ENCODE data around the gene CELSR1.

The CELSR1 gene

GRCh38 chr22:46357711-46358520 is 179.5 kb downstream of the CELSR1 start:
- DNase-seq = no peak

- no peak for DNase-seq
Measured at GRCh38 chr22:46356496-46357480, 180.6 kb downstream of the CELSR1 start.

DNA sequence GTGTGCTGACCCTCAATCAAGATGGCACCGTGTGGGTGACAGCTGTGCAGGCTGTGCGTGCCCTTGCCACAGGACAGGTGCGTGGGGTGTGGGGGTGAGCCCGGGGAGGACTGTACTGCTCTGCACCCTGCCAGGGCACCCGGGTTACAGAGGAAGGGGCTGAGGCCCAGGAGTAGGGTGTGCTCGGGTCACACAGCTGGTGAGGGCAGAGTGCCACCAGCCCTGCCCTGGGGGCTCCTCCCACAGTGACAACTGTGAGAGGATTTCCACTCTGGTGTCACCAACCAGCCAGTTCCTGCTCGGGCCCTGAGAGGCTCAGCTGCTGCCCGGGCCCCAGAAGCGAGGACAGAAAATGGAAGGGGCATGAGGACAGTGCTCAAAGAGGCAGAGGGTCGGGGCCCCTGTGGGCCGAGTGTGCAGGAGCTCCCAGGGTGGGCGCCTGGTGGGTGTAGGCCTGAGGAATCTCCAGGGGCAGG is 181.4 kb downstream of the CELSR1 start:
- no peak for DNase-seq

- DNase-seq = no peak
Measured at GRCh38 chr22:46355369-46355995, 181.9 kb downstream of the CELSR1 start.

GRCh38 chr22:46354993-46355305 is 182.5 kb downstream of the CELSR1 start:
- DNase-seq = no peak

DNA sequence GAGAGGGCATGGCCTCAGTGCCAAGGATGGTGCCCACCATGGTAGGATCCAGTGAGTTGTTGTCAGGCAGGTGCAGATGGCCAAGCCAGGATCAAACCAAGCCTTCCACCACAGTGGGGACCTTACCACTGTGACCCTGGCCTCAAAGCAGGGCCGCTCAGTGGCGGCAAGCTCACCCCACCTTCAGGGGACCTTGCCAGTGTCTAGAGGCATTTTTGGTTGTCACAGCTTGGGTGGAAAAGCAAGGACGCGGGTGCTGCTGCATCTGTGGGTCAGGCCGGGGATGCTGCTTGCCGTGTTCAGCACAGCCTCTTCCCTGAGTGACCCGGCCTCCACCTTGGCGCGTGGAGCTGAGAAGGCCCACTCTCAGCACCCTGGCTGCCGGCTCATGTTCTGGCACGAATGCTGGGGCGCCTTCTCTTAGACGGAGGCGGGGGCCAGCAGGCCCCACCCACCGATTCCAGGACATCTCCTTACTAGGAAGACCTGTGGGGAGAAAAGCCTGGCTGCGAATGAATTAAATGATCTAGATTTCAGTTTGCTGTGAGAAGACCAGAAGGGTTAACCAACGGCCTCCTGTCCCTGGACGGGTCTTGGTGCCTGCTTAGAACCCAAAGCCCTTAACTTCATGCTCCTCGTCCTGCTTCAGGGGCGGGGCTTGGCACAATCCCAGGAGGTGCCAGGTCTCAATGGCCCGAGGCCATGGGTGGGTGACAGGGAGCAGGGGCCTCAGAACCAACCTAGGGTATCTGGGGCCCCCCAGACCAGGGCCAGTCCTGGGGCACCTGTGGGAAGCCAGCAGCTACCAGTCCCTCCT is 183.0 kb downstream of the CELSR1 start:
- no peak for DNase-seq

- DNase-seq = no peak
Measured at GRCh38 chr22:46353483-46354105, 183.8 kb downstream of the CELSR1 start.

DNA sequence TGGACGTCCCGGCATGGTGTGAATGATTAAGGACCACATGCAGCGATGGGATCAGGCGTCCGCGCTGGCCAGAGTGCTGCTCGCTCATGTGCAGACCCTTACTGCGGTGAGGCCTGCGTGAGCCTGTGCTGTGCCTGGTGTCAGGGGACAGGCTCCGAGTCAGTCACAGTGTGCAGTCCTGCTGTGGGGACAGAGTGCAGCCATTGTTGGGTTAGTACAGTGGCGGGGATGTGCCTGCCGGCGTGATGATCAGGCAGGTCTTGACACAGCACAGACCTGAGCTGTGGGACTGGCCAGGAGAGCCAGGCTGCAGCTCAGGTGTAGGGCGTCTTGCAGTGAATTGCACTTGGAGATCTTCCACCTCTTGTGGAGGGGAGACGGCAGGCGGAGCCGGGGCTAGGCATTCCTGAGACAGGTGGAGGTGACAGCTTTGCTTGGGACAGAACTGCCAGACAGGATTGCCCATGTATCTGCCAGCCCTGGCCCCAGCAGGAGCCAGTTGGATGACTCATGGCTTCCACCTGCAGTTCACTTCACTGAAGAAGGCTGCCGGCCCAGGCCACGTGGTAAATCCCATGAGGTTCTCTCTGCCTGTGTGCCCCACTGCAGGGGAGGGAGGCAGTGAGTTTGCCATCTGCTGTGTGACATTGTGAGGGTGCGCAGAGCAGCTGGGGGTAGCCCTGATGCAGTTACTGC is 184.6 kb downstream of the CELSR1 start:
- no peak for DNase-seq

GRCh38 chr22:46352276-46352675 is 185.1 kb downstream of the CELSR1 start:
- no peak for DNase-seq

- DNase-seq = no peak
Measured at GRCh38 chr22:46351767-46352166, 185.7 kb downstream of the CELSR1 start.

DNA sequence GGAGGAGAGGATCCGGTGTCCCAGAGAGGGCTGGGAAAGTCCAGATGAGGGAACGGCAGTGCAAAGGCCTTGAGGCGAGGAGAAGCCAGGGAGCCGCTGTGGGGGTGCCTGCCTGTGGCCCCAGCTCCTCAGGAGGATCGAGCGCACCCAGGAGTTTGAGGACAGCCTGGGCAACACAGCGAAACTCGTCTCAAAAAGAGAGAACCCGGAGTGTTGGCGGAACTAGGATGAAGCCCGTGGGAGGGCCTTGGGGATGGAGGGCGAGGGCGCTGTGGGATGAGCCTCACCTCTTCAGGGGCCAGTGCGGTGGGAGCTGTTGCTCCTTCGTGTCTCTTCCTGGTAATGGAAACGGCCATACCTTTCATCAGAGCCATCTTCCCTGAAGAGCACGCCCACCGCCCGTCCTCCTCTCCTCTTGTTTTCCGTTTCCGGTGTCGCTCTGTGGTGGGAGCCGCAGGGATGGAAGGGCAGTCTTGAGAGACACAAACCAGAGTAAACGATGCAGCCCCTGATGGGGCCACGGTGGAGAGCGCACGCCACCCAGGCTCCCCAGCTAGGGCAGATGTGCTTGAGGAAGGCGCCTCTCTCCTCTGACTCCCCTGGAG is 186.2 kb downstream of the CELSR1 start:
- no peak for DNase-seq

DNA sequence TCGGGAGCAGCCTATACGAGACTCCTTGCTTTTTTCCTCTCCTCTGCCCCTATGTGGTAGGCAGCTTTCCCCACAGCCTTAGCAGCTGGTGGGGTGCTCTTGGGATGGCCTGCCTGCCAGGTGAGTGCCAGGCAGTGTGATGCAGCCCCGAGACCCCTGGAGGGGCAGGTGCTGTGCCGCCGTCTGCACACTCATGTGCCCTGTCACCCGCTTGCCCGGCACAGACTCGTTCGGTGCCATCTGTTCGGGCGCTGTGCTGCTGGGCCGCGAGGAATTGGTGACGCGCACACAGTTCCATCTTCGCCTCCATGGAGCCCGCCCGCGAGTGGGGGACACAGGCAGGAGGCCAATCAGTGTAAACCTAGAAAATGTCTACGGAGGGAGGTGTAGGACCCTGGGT is 186.8 kb downstream of the CELSR1 start:
- no peak for DNase-seq

- DNase-seq = no peak
Measured at GRCh38 chr22:46350121-46350520, 187.3 kb downstream of the CELSR1 start.

DNA sequence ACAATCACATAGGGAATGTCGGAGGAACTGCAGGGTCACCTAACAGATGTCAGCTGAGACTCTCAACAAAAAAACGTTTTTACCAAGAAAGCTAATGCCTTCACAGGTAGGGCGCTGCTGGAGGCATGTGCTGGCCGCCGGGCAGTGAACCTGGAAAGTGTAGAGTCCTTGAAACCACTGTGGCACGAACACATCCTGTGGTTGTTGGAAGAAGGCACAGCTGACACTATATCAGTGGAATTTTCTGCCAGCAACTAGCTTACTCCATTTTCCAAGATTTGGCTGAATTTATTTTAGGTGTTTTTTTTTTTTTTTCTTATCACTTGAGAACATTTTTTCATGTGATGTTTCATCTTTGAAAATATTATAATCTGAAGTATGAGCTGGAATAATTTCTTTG is 187.7 kb downstream of the CELSR1 start:
- DNase-seq = no peak

DNA sequence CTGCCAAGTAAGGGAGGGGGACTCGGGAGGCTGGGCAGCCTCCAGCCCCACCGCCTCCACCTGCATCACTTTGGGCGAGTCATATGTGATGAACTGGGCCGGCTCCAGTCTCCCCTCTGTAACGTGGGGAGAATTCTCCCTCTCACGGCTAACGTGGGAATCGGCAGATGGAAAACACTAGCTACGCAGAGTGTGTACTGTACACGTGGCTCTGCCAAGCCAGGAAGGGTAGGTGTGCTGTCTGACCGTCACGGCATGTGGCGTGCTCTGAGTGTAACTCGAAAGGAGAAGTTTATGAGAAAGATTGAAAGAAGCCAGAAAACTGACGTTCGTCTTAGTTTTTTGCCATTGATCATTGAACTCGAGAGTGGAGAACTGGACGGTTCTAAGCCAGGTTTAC is 188.2 kb downstream of the CELSR1 start:
- DNase-seq = no peak

DNA sequence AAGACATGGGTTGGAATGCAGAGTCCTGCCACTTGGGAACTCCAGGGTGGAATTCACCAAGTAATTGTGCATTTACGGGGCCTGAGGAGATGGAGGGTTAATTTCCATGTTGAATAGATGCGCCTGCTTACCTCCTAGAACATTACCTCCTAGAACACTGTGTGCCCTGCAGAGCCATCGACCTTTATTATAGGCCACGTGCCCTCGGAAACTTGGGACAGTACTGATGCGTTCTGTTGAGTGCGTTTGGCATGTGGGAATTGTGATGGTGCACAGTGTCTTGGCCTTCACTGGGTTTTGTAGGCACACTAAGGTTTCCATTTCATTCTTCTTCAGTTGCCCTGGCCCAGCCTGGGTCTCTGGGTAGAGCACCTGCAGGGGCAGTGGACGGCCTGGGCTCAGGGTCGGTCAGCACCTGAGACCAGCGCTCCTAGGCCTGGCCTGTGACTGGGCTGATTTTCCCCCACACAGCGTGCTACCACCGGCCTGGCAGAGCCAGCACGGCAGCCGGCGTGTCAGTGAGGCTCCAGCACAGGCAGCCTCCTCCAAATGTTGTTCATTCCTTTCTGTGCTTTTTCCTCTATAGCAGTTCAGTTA is 189.2 kb downstream of the CELSR1 start:
- DNase-seq = no peak

DNA sequence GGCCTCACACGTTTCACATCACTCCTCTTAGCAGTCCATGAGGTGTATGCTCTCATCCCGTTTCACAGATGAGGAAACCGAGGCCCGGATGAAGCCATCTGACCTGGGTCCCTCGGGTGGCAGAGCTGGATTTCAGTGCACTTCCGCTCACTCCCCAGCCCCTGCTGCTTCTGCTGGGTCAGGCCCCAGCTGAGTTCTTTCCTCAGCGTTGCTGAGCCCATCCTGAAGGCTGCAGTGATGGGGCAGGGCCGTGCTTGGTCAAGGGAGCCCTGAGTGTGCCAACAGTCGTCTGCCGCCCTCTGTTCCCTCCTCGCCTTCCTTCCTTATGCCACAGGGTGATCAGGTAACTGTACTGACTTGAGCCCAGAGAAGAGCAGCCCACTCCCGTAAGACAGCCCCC is 189.8 kb downstream of the CELSR1 start:
- no peak for DNase-seq

GRCh38 chr22:46346680-46347405 is 190.6 kb downstream of the CELSR1 start:
- DNase-seq = no peak

DNA sequence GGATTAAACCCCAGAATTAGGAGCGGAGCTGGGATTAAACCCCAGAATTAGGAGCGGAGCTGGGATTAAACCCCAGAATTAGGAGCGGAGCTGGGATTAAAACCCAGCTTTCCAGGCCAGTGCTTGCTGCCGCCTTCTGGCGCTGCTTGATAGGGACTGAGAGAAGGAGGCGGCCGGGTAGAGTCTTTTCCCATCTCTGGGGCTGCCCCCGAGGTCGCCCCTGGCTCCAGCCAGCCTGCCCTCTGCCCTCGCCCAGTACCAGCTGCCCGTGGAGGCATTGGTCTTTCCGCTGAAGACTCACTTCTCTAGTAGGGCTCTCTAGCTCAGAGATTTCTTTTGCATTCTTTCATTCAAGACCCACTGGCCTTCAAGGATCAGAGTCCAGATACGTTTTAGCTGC is 196.7 kb downstream of the CELSR1 start:
- DNase-seq = no peak

DNA sequence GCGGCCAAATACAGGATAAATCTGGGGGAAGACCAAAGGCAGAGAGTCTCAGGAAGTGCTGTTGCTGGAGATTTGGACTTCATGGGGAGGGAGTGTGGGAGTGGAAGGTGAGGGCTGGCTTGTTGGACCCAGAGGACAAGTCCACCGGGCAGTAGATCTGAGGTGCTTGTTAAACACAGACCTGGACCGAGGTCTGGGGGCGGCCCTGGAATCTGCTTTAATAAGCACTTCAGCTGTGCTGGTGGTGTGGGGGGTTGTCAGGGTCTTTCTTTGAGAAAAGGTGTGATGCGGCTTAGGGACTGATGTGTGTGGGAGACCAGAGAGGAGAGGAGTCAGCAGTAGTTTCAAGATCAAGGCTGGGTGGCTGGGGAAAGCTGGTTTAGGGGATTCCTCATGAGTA is 197.5 kb downstream of the CELSR1 start:
- DNase-seq = no peak
